Measurements from ENCODE around the gene HNRNPLL. TPM values are rescaled to one million over a fixed set of nuclear protein-coding genes. Genes with fewer than 3 reads are reported as not detected.

Gene HNRNPLL
- total RNA-seq, 1 experiment from 2014 or later, result 32.4 TPM

DNA sequence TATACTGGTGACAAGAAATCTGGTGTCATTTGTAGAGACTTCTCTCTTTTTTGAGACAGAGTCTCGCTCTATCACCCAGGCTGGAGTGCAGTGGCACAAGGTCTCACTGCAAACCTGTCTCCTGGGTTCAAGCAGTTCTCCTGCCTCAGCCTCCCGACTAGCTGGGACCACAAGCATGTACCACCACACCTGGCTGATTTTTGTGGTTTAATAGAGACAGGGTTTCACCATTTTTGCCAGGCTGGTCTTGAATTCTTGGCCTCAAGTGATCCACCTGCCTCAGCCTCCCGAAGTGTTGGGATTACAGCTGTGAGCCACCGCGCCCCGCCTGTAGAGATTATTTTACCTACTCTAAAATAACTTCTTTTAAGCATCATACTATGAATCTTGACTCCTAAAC lies 6.5 kb downstream of the HNRNPLL start:
- no peak for DNase-seq (ENCODE audit: low spot score)

DNA sequence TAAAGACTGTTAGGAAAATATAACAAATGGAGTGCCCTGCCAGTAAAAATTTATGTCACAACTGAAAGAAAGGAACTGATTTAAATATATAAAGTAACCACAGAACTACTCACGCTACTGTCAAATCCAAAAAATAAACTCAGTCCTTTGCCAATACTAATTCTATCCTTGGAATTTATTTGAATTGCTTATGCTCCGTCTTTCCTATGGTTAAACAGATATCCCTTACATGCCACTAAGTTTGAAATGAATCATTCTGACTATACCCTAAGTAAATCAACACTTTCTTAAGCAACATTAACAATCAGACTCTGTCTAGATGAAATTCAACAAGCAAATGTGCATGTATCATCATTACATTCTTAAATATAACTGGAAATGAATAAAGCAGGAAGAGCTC lies 9.8 kb downstream of the HNRNPLL start:
- no peak for DNase-seq (ENCODE audit: low spot score)

DNA sequence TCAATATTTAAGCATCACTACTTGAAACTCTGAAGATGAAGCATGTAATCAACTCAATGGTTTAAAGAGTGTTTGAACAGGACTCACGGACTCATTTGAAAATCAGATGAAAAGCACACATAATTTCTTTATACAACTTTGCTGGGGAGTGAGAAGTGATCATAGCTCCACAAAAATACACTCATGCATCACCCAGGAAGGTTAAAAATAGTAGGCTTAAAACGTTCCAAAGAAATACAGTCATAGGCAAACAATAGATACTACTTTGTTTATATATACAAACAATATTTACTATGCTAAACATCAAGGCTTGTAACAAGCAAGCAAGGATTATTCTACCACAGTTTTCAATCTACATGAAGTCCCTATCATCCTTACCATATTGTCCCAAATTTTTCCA lies 11.6 kb downstream of the HNRNPLL start:
- no peak for DNase-seq (ENCODE audit: low spot score)

DNA sequence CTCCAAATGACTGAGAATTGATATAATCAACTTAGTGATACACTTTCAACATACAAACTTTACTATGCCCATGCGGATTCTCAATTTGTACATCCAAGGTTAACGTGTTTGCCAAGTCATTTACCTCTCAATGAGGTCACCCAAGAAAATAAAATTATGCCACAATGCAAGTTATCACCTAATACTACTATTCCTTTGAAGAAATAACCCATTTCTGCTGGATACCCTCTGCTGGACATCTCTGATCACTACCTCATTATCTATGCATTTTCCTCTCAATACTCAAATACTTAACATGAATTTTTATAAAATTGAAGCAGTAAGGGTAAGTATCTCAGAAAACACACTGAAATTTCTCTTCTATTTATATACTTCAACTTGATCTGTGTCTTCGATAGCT lies 12.7 kb downstream of the HNRNPLL start:
- DNase-seq (ENCODE audit: low spot score), result no peak

DNA sequence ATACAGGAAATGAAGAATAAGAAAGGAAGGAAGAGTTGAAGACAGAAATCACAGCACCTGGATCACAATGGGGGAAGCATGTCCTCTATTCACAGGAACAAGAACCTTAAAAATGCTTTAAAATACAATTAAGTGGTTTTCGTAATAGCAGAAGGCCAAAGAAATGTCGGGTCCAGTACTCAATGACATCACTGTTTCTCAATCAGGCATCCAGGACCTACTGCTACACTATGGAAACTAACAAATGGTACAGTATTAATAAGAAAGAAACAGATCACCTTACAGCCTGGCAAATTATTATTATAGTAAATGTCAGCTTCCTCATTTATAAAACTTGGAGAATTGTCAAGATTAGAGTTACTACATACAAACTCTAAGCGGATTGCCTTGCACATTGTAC lies 15.8 kb downstream of the HNRNPLL start:
- DNase-seq (ENCODE audit: low spot score), result no peak

DNA sequence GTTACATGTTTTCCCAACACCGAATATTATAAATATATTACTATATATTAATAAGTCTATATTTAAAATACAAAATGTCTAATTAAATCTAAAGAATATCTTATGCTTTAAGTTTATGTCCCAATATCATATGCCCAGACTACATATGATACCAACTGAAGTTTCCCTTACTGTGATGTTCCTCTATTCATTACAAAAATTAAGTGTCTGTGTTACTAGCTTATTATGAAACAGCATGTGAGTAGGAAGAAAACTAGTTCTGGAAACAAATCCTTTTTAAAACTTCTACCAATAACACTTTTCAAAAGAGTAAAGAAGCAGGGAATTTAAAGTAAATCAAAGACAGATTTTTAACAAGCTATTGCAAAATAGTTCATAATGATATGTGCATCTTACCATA lies 17.8 kb downstream of the HNRNPLL start:
- DNase-seq (ENCODE audit: low spot score), result no peak

DNA sequence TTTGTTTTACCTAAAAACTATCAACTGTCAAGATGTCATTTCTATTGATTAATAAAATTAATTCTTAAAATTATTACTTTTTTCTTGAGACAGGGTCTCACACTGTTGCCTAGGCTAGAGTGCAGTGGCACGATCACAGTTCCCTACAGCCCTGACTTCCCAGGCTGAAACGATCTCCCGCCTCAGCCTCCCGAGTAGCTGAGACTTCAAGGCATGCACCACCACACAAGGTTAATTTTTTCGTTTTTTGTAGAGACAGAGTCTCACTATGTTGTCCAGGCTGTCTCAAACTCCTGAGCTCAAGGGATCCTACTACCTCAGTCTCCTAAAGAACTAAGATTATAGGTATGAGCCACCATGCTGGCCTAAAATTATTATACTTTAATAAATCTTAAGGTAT lies 18.7 kb downstream of the HNRNPLL start:
- no peak for DNase-seq (ENCODE audit: low spot score)

DNA sequence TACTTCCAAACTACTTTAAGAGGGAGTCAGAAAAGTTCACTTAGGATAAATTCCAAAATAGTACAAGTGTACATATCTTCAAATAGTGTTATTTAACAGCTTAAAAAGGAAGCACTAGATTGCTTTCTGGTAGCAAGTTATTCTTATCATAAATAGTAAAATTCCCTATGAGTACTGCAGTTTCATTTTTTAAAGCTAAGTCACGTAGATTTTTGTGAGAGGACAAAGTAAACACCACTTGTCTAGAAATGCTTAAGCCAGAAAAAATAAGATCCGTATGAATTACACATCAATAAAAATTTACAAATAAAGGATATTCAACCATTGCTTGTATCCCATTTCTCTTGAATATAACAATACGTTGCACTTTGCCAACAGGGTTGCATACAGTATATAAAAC lies 19.2 kb downstream of the HNRNPLL start:
- no peak for DNase-seq (ENCODE audit: low spot score)

DNA sequence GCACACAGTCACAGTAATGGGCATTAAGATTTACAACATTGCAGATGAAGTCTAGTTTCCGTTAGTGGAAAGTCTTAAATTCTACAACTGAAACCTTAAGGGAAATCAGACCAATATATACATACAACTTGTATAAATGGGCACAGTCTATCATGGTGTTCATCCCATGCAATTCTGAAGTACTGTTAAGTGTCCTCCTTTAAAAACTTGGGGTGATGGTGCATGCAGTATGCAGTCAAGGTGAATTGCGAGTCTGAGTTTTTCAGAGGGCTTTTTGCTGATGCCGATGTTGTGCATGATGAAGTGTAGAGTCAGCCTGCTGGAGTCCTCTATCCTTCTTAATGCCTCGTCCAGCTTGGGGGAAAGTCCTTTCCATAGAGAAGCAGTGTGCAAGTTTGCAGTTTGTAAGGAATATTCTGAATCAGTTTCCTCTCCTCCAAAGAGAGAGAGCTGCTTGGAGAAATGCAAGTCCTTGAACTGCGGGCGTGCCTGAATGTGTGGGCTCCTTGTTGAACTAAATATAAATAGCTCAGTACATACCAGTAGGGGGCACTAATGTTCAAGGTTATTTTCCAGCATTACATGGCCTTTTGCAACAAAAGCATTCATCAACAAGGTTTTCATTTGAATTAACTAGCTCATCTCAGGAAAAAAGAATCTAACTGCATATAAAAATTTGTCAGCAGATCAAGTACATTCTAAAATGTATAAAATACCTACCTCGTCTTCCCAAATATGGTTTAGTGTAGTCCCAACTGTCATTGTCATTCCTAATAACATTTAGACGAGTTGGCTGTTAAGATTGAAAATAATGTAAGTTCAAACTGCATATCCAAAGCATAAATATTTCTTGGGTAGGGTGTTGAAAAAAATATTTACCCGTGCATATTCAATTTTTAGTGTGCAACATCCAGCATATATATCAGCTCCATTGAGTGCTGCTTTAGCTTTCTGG lies 21.3 kb downstream of the HNRNPLL start:
- peak; percentile 81 for DNase-seq (ENCODE audit: low spot score)

DNA sequence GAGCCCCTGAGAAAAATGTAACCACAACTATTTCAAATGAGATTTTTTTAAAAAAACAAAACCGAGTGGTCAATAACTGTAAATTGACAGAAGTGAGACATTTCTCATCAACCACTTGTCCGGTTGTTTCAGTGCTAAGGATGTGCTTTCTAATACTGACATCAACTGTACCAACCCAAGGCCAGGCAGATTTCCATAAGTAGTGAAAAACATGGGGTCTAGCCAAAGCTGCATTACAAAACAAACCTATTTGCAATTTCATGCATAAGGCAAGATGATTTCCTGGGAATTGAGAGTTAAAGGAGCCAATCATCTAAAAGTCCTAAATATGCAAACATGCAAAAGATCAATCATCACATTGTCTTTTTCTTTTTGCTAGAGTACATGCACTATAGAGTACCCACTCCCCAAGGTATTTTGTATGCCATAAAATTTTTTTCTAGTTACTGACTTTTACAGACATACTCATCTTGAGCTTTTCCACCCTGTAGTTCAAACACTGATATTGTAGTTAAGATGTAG lies 22.6 kb downstream of the HNRNPLL start:
- no peak for DNase-seq (ENCODE audit: low spot score)

DNA sequence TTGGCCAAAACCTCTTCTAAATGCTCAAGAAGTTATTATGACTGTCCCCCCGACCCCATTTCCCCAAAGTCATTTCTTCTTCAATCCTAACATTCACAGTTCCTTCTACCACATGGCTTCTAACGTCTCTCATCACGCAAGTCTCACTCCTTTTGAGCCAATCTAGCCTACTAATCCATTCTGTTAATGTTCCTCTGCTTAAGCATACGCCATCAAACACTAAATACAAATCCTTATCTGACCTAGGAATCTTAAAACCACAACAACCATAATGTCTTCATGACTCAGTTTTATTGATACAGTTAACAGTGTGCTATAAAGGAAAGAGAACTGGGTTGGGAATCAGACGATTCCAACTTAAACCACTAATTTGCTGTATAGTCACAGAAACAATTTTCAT lies 23.9 kb downstream of the HNRNPLL start:
- peak; percentile 64 for DNase-seq (ENCODE audit: low spot score)

DNA sequence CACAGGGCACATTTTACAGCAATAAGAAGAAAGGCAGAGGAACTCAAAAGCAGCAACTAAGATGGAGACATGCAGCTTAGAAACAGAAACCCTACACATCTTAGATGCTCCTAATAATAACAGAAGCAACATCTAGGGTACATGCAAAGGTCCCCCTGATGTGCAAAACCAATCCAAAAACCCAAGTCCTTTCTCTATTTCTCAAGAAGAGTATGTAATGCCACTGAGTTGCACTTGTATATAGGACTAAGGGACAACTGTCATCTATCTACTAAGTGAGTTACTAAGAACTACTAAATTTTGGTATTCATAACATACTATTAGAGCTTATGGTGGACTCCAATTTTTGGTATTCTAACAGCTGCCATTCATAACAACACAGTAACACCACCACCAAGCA lies 28.4 kb downstream of the HNRNPLL start:
- no peak for DNase-seq (ENCODE audit: low spot score)

DNA sequence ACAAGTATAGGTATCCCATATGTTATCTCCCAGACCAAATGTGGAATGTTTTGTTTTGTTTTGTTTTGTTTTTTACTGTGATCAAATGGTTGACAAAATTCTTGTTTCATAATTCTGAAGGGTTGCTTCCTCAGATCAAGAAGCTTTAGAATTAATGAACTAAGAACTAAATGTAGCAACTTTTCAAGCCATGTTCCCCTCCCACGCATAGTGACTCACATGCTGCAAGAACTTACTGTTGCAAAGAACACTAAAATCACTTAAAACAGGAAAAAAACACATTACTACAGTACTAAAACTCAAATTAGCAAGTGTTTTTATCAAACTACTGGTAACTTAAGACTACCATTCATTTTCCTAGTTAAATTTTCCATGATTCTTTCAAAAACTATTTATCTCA lies 30.6 kb downstream of the HNRNPLL start:
- no peak for DNase-seq (ENCODE audit: low spot score)

DNA sequence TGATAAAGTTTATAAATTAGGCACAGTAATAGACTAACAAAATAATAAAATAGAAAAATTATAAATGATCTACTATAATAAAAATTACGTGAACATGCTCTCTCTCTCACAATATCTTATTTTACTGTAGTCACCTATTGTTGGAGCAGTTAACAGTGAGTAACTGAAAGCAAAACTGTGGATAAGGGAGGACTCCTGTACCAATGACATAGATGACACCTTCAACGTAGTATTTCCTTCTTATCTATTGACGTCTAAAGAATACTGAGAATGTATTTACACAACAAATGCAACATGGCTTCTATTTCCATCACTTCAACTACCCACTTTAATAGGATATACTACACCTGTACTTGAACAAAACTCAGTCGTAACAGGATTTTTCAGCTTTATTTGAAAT lies 31.5 kb downstream of the HNRNPLL start:
- no peak for DNase-seq (ENCODE audit: low spot score)

DNA sequence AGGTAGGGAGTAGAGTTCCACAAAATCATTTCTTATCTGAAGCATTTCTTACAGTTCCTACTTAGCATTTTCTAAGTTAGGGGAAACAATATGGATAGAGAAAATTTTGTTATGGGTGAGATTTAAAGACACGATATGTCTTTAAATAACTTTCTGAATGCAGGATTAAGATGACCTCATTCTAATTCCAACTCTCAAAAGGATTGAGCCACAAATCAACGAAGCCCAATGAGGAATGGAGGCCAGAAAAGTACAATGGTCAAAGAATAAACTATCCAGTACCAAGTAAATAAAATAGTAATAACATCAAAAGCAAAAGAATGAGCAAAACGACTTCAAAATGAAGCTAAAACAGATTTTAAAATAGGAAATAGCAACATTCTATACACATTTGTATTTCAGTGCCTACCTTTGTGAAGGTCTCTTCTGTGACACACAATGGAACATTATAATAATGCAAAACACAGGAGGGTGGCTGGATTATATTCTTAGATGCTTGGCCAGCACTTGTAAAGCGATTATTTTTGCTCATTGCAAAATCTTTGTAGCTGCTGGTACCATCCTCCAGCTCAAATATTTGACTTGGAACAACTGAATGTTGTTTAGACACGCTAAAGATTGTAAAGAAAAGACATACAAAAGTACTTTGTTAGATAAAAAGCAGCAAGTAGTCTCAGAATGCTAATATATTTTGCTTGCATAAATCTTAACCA lies 33.8 kb downstream of the HNRNPLL start:
- no peak for DNase-seq (ENCODE audit: low spot score)

DNA sequence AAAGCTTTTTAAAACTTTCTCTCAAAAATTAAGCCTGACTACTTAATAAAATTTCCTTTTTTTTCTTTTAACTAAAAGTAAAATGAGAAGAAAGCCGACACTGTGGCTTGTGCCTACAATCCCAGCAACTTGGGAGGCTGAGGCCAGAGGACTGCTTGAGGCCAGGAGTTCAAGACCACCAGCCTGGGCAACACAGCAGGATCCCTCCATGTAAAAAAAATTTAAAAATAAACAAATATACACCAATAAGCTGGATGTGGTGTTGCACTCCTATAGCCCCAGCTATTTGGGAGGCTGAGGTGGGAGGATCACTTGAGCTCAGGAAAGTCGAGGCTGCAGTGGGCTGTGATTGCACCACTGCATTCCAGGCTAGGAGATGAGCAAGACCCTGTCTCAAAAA lies 37.4 kb downstream of the HNRNPLL start:
- DNase-seq (ENCODE audit: low spot score), result no peak

DNA sequence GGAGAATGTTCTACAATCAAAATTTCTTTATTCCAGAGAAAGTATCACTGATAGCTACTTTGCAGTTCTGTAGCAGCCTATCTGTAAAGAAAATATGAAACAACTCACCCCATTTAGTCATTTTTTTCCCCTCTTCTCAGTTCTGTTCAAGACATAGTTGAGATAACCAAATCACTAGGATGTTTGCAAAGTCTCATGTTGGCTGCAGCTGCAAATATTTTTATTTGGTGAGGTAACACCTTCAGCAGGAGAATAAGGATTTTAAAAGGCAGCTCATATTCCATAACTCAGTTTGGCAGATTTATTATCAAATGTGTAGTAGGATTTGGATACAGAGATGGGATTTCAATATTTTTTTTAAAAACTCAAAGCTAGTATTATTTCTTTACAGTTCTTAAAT lies 41.0 kb downstream of the HNRNPLL start:
- DNase-seq (ENCODE audit: low spot score), result no peak

DNA sequence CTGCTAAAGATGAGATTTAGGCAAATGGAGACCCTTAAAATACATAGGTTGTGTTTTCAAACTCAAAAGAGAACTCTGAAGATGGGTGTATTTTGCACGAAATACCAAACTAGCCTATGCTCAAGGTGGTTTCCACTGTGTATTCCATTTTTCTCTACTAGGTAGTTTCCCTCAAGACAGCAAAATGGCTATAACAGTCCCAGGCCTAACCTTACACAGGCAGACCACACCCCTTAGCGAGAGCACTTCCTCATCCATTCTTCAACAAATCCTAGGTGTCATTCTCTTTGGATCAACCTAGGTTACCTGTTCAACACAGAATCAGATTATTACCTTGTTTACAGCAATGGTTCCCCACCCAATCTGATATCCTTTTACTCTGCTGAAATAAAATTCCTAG lies 42.6 kb downstream of the HNRNPLL start:
- DNase-seq (ENCODE audit: low spot score), result no peak

DNA sequence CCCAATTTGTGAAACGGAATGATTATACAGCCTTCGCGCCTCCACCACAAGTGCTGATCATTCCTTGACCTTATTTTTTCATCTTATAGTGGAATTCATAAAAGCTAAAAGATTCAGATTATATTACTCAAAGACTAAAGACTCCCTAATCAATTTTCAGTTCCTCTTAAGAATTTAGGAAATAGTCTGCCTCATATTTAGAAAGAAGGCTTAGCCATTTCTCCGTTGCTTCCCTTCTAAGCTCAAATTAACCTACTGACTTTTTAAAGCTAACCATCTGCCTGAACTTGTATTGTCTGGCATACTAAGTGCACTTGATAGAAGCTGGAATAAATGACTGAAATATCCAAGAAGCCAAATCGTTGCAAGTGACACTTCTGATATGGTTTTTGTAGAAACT lies 44.7 kb downstream of the HNRNPLL start:
- no peak for DNase-seq (ENCODE audit: low spot score)

DNA sequence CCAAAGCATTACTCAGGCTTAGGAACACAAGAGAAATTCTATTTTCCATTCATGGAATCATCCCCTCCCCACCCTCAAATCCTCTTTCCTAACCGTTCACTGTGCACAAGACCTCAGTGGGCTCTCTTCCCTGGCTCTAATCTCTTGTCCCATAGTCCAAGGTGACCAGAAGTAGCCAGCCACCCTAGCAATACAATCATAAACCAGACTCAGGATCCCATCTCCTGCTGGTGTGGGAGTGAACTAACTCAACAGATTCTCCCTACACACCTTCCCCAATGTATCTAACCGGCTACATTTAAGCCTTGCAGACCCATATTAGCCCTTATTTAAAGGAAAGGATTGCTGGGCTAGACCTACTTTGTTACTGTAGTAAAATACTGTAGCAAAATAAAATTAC lies 45.5 kb downstream of the HNRNPLL start:
- no peak for DNase-seq (ENCODE audit: low spot score)

DNA sequence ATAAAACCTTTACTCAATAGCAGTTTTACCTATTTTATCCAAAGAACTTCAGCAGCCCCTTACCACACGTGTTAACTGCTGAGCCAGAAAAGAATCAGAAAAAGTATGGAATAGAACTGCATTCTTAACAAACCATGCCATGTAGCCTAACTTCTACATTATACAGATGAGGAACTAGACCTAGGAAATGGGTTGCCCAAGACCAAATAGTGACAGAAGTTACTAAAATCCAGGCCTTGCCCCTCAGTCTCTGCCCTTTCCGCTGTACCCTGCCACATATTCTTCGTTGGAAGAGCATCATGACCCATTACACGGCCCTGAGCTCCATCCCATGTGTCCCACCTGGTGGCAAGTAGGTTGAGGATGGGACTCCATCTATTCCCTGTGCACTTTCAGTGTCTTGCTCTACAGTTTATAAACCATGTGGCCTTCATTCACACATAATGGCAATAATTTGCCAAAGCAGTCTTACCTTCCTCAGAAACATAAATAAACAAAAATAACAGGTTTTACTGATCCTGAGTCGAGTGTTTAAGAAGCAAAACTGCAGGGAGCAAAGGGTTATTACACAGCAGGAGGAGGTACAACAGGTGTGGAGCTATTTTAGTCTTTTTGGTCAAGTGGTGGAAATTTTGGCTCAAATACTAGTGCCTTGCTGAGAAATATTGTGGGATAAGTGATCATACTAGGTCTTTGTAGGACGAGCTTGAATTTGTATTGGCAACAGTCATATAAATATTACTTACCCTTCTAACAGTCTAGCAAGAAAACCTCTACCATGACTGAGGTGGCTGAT lies 46.5 kb downstream of the HNRNPLL start:
- no peak for DNase-seq (ENCODE audit: low spot score)

Measured in HT-29 (cell line).